HepG2 (cell line): ENCODE results near the gene PPP1R27. TPM values are rescaled to one million over a fixed set of nuclear protein-coding genes. Genes with fewer than 3 reads are reported as not detected.

Experiments
- AKAP8 ChIP-seq: sonication (generic); formaldehyde crosslinking; IDR thresholded peaks from 2 replicates; pipeline ENCODE4 v1.5.1; 2020; ENCODE audit warnings: mild to moderate bottlenecking, missing genetic modification reagents
- MBNL3 ChIP-seq: fragments of 250-450 bp; sonication (Bioruptor Pico); conservative IDR thresholded peaks from 2 replicates; pipeline ENCODE4 v1.8.0; 2022; ENCODE audit warnings: mild to moderate bottlenecking, inconsistent platforms
- NR3C1 ChIP-seq: sonication (generic); formaldehyde crosslinking; IDR thresholded peaks from 2 replicates; pipeline ENCODE4 v1.4.0; 2020; ENCODE audit warnings: missing genetic modification reagents
- POGZ ChIP-seq: sonication (generic); formaldehyde crosslinking; IDR thresholded peaks from 2 replicates; pipeline ENCODE4 v1.4.0; 2020; ENCODE audit warnings: mild to moderate bottlenecking, missing genetic modification reagents
- PRMT3 ChIP-seq: sonication (generic); formaldehyde crosslinking; IDR thresholded peaks from 2 replicates; pipeline ENCODE4 v1.8.1; 2022; ENCODE audit warnings: low read depth, mild to moderate bottlenecking, moderate library complexity, missing genetic modification reagents, borderline replicate concordance
- RFX3 ChIP-seq: IDR thresholded peaks from 2 replicates; pipeline ENCODE4 v1.6.1; 2016; ENCODE audit warnings: missing biosample characterization, missing genetic modification reagents
- SRF ChIP-seq: IDR thresholded peaks from 2 replicates; pipeline ENCODE4 v1.6.1; 2011; ENCODE audit warnings: mild to moderate bottlenecking, low read depth, low read length, moderate library complexity
- TBX2 ChIP-seq: sonication (generic); formaldehyde crosslinking; IDR thresholded peaks from 2 replicates; pipeline ENCODE4 v1.5.0; 2020; ENCODE audit warnings: missing genetic modification reagents, mild to moderate bottlenecking, borderline replicate concordance
- ZNF337 ChIP-seq: sonication (generic); formaldehyde crosslinking; IDR thresholded peaks from 2 replicates; pipeline ENCODE4 v1.5.1; 2020; ENCODE audit warnings: missing genetic modification reagents, low read depth, mild to moderate bottlenecking, borderline replicate concordance
- ZNF501 ChIP-seq: sonication (generic); formaldehyde crosslinking; IDR thresholded peaks from 2 replicates; pipeline ENCODE4 v1.5.1; 2020; ENCODE audit warnings: mild to moderate bottlenecking, moderate library complexity, missing genetic modification reagents
- ZNF550 ChIP-seq: sonication (generic); formaldehyde crosslinking; IDR thresholded peaks from 2 replicates; pipeline ENCODE4 v1.4.0; 2020; ENCODE audit warnings: mild to moderate bottlenecking, missing genetic modification reagents, borderline replicate concordance
- ZNF672 ChIP-seq: sonication (generic); formaldehyde crosslinking; IDR thresholded peaks from 2 replicates; pipeline ENCODE4 v1.8.1; 2022; ENCODE audit warnings: missing genetic modification reagents
- ZNF790 ChIP-seq: sonication (generic); formaldehyde crosslinking; IDR thresholded peaks from 2 replicates; pipeline ENCODE4 v1.8.0; 2022; ENCODE audit warnings: missing genetic modification reagents, mild to moderate bottlenecking, borderline replicate concordance
- ZZZ3 ChIP-seq: sonication (generic); formaldehyde crosslinking; IDR thresholded peaks from 2 replicates; pipeline ENCODE4 v1.4.0; 2020; ENCODE audit warnings: missing genetic modification reagents, mild to moderate bottlenecking, borderline replicate concordance
- polyA plus RNA-seq, 8 experiments: library from polyadenylated mRNA; depleted of rRNA in 3 of 8; stranded (reverse) in 7 of 8; unstranded in 1 of 8; fragments of >200 nt; fragmentation: Illumina TruSeq in 4 of 8; extraction: Trizol in 4 of 8; gene quantifications; 2 replicates each; pipeline versions ENCODE4 v1.2.1 to v1.2.3, GENCODE V29; 2011 to 2016; ENCODE audit warnings: low read depth in 4 of 8, missing spikeins in 1 of 8, mixed read lengths in 1 of 8; ENCODE audit not compliant: insufficient read depth in 1 of 8
- total RNA-seq, 5 experiments: library from RNA; depleted of rRNA; stranded (reverse); fragments of >200 nt; fragmentation: Illumina TruSeq; extraction: Trizol; gene quantifications; 2 replicates each; pipeline ENCODE4 v1.2.3, GENCODE V29; 2016; ENCODE audit warnings: low read depth in 1 of 5
- TF ChIP-seq, protein P1 (sequence below): sonication (generic); formaldehyde crosslinking; IDR thresholded peaks from 2 replicates; pipeline ENCODE4 v1.4.0; 2020; ENCODE audit warnings: missing genetic modification reagents; ENCODE audit errors: not compliant biosample characterization
- TF ChIP-seq, protein P2 (sequence below): IDR thresholded peaks from 2 replicates; pipeline ENCODE4 v1.6.1; 2016; ENCODE audit warnings: low read depth, missing genetic modification reagents, missing compliant biosample characterization
- TF ChIP-seq, protein P3 (sequence below): sonication (generic); formaldehyde crosslinking; IDR thresholded peaks from 2 replicates; pipeline ENCODE4 v1.4.0; 2020; ENCODE audit warnings: mild to moderate bottlenecking, missing genetic modification reagents
- TF ChIP-seq, protein P4 (sequence below): sonication (generic); formaldehyde crosslinking; IDR thresholded peaks from 2 replicates; pipeline ENCODE4 v1.4.0; 2020; ENCODE audit warnings: missing genetic modification reagents

PPP1R27 gene
- total and polyA plus RNA-seq, 2 of the 13 experiments (the other 11 are each of a cell fraction or from before 2014, with no cell fraction given) = 0.17 to 1.00 TPM

DNA sequence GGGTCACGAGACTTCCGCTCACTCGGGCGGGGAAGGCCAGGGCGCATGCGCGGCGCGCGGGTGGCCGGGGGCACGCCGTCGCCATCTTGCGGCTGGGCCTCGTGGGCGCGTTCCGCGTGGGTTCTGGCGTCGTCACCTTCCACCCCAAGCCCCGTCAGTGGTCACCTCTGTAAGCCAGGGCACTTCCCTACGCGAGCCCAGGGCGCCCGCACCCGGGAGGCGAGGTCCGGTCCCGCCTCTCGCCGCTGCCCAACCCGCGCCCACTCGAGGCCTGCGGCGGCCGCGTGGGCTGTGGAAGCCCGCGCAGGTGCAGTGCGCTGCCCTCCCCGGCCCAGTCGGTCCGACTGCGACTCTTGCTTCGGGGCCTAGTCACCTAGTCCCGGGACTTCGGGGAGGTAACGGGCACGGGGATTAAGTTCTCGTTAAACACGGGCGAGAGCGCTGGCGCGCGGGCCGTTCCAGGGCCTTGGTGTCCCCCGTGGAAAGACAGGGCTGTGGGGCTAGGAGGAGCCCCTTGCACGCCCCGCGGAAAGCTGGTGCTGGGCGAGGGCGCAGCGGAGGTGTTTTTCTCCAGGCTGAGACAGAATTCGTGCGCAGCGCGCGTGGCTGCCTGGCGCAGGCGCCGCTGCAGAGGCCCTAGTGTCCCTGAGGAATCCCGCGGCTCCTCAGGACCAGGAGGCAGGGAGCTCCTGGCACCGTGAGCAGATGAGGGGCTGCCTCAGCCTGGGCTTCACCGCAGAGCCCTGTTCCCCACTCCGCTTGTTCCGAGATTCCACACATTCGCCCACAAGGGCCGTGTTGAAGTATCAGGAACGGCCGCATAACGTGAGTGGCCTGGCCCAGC is 36.8 kb upstream of the PPP1R27 start (continued):
- TF ChIP-seq SRF (peak; percentile 55; the same call in 1 of the 2 replicates), POGZ (peak; percentile 84), TBX2 (peak; percentile 86), AKAP8 (CRISPR knock-in tag) (peak; percentile 98), ZNF550 (CRISPR knock-in tag) (peak; percentile 97), PRMT3 (CRISPR knock-in tag) (no peak; the same call in 1 of the 2 replicates), ZZZ3 (CRISPR knock-in tag) (peak; percentile 74), ZNF337 (CRISPR knock-in tag) (peak; percentile 76; the same call in 1 of the 2 replicates), ZNF501 (CRISPR knock-in tag) (peak; percentile 89), NR3C1 (no peak), RFX3 (CRISPR knock-in tag) (no peak), ZNF672 (CRISPR knock-in tag) (peak; percentile 82; the same call in 1 of the 2 replicates), MBNL3 (CRISPR knock-in tag) (no peak; the same call in 1 of the 2 replicates), ZNF790 (CRISPR knock-in tag) (peak; percentile 92)
- TF ChIP-seq, protein P1, sequence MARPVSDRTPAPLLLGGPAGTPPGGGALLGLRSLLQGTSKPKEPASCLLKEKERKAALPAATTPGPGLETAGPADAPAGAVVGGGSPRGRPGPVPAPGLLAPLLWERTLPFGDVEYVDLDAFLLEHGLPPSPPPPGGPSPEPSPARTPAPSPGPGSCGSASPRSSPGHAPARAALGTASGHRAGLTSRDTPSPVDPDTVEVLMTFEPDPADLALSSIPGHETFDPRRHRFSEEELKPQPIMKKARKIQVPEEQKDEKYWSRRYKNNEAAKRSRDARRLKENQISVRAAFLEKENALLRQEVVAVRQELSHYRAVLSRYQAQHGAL (CRISPR knock-in tag) = peak; percentile 28
- TF ChIP-seq, protein P2, sequence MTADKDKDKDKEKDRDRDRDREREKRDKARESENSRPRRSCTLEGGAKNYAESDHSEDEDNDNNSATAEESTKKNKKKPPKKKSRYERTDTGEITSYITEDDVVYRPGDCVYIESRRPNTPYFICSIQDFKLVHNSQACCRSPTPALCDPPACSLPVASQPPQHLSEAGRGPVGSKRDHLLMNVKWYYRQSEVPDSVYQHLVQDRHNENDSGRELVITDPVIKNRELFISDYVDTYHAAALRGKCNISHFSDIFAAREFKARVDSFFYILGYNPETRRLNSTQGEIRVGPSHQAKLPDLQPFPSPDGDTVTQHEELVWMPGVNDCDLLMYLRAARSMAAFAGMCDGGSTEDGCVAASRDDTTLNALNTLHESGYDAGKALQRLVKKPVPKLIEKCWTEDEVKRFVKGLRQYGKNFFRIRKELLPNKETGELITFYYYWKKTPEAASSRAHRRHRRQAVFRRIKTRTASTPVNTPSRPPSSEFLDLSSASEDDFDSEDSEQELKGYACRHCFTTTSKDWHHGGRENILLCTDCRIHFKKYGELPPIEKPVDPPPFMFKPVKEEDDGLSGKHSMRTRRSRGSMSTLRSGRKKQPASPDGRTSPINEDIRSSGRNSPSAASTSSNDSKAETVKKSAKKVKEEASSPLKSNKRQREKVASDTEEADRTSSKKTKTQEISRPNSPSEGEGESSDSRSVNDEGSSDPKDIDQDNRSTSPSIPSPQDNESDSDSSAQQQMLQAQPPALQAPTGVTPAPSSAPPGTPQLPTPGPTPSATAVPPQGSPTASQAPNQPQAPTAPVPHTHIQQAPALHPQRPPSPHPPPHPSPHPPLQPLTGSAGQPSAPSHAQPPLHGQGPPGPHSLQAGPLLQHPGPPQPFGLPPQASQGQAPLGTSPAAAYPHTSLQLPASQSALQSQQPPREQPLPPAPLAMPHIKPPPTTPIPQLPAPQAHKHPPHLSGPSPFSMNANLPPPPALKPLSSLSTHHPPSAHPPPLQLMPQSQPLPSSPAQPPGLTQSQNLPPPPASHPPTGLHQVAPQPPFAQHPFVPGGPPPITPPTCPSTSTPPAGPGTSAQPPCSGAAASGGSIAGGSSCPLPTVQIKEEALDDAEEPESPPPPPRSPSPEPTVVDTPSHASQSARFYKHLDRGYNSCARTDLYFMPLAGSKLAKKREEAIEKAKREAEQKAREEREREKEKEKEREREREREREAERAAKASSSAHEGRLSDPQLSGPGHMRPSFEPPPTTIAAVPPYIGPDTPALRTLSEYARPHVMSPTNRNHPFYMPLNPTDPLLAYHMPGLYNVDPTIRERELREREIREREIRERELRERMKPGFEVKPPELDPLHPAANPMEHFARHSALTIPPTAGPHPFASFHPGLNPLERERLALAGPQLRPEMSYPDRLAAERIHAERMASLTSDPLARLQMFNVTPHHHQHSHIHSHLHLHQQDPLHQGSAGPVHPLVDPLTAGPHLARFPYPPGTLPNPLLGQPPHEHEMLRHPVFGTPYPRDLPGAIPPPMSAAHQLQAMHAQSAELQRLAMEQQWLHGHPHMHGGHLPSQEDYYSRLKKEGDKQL (CRISPR knock-in tag) = no peak; the same call in 1 of the 2 replicates
- TF ChIP-seq, protein P3, sequence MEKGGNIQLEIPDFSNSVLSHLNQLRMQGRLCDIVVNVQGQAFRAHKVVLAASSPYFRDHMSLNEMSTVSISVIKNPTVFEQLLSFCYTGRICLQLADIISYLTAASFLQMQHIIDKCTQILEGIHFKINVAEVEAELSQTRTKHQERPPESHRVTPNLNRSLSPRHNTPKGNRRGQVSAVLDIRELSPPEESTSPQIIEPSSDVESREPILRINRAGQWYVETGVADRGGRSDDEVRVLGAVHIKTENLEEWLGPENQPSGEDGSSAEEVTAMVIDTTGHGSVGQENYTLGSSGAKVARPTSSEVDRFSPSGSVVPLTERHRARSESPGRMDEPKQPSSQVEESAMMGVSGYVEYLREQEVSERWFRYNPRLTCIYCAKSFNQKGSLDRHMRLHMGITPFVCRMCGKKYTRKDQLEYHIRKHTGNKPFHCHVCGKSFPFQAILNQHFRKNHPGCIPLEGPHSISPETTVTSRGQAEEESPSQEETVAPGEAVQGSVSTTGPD (CRISPR knock-in tag) = no peak
- TF ChIP-seq, protein P4, sequence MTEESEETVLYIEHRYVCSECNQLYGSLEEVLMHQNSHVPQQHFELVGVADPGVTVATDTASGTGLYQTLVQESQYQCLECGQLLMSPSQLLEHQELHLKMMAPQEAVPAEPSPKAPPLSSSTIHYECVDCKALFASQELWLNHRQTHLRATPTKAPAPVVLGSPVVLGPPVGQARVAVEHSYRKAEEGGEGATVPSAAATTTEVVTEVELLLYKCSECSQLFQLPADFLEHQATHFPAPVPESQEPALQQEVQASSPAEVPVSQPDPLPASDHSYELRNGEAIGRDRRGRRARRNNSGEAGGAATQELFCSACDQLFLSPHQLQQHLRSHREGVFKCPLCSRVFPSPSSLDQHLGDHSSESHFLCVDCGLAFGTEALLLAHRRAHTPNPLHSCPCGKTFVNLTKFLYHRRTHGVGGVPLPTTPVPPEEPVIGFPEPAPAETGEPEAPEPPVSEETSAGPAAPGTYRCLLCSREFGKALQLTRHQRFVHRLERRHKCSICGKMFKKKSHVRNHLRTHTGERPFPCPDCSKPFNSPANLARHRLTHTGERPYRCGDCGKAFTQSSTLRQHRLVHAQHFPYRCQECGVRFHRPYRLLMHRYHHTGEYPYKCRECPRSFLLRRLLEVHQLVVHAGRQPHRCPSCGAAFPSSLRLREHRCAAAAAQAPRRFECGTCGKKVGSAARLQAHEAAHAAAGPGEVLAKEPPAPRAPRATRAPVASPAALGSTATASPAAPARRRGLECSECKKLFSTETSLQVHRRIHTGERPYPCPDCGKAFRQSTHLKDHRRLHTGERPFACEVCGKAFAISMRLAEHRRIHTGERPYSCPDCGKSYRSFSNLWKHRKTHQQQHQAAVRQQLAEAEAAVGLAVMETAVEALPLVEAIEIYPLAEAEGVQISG (CRISPR knock-in tag) = peak; percentile 88
